ENCODE results near the gene ZNF266. TPM values are rescaled to one million over a fixed set of nuclear protein-coding genes. Genes with fewer than 3 reads are reported as not detected.

ZNF266 gene
- total RNA-seq, 1 donor from 2014 or later = 8.8 TPM

GRCh38 chr19:9381361-9381785 is 54.0 kb downstream of the ZNF266 start:
- Histone ChIP-seq H3K36me3 (peaks cover 100% of the 10 kb centered on the region), H3K4me3 (no peak overlapping the region), H3K9me3 (replicated peaks) (peaks cover 100% of the 10 kb centered on the region), H3K27ac (replicated peaks) (no peak overlapping the region), H3K27me3 (ENCODE audit: low read depth) (no peaks in the 10 kb centered on the region), H3K4me1 (no peaks in the 10 kb centered on the region)
- DNase-seq = no peak
- no peak for TF ChIP-seq CTCF (IDR thresholded peaks at IDR 0.05; ENCODE audit: borderline replicate concordance)
- intact Hi-C loops (cut with micrococcal nuclease) = no loop called here

DNA sequence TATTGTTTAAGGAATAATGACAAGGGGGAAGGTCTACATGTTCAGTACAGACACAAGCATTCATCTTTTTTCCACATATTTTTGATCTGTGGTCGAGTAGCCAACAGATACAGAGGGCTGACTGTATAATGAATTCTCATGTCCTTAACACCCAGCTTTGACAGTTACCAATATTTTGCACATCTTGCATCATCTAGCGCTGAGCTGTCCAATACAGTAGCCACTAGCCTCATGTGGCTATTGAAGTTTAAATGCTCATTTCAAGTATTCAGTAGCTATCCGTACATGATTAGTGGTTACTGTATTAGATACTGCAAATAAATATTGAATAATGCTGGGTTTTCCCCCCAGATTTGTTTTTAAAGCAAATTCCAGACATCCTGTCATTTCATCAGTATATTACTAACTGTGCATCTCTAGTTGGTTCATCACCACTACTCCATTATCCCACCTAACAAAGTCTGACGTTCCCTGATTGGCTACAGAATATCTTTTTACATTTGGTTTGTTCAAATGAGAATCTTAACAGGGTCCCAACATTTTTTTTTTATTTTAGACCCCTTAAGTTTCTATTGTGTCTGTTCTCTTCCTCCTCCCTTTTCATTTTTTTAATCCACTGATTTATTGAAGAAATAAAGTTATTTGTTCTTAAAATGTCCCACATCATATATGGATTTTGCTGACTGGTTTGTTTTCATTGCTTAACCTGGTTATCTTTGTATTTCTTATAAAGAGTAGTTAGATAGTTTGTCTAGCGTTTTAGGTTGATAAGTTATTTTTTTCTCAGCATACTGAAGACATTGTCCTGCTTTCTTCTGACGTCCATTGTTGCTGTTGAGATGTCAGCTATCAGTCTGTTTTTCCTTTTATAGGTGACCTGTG is 64.4 kb downstream of the ZNF266 start:
- no peak for TF ChIP-seq CTCF (IDR thresholded peaks at IDR 0.05; ENCODE audit: borderline replicate concordance)
- H3K27ac ChIP-seq (replicated peaks) = no peak overlapping the region
- H3K4me1 ChIP-seq = no peaks in the 10 kb centered on the region
- H3K4me3 ChIP-seq = no peak overlapping the region
- H3K9me3 ChIP-seq (replicated peaks) = peaks cover 100% of the 10 kb centered on the region
- intact Hi-C loops (cut with micrococcal nuclease) = no loop called here
- DNase-seq = no peak
- H3K27me3 ChIP-seq (ENCODE audit: low read depth) = no peaks in the 10 kb centered on the region
- peaks cover 100% of the 10 kb centered on the region for H3K36me3 ChIP-seq

DNA sequence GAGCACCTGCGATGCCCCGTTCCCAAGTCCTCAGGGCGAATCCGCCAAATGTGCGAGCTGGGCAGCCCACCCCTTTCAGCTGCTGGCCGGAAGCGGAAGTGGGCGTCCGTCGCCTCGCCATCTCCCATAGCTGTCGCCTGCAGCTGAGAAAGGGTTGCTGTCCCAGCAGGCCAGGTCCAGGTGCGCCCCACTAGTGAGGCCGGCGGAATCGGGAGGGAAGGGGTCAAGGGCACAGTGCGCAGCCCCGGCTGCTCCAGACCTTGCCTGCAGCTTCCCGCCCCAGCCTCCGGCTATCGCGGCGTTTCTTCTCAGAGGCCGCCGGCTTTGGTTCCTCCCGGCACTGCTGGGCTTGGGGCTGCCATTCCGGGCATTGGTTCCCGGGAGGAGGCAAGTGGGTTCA is 72.5 kb downstream of the ZNF266 start, which contains the start of gene ZNF177:
ZNF177 (plus strand) TSS at position 109 of the 400 bp plus-strand sequence. CDS start 15,299 bp downstream, outside the sequence.
- Histone ChIP-seq H3K4me3 (peak within 1 kb of the TSS; percentile 52), H3K4me1 (peaks cover 3% of the 10 kb centered on the region), H3K27ac (replicated peaks) (no peak within 1 kb of the TSS), H3K9me3 (replicated peaks) (peaks cover 100% of the 10 kb centered on the region), H3K27me3 (ENCODE audit: low read depth) (no peaks in the 10 kb centered on the region), H3K36me3 (peaks cover 88% of the 10 kb centered on the region)
- TF ChIP-seq CTCF (IDR thresholded peaks at IDR 0.05; ENCODE audit: borderline replicate concordance) = no peak
- intact Hi-C loops (cut with micrococcal nuclease) = no loop called here
- DNase-seq = no peak

Other genes starting within 250 kb of the ZNF266 start
- gene OR7D4, start 216.0 kb downstream of the ZNF266 start, total RNA-seq = not detected
- gene OR7E24, start 184.6 kb downstream of the ZNF266 start, total RNA-seq = not detected
- gene ZNF699, start 125.7 kb downstream of the ZNF266 start, total RNA-seq = 3.9 TPM
- 19.1 TPM for gene ZNF559, start 111.4 kb downstream of the ZNF266 start, total RNA-seq
- 3.5 TPM for gene ZNF177, start 72.6 kb downstream of the ZNF266 start, total RNA-seq
- 0.16 TPM for gene ZNF560, start 63.0 kb upstream of the ZNF266 start, total RNA-seq
- 14.1 TPM for gene ZNF426, start 103.1 kb upstream of the ZNF266 start, total RNA-seq
- gene ZNF121, start 148.9 kb upstream of the ZNF266 start, total RNA-seq = 18.0 TPM
- 17.8 TPM for gene ZNF561, start 185.7 kb upstream of the ZNF266 start, total RNA-seq
- gene ZNF562, start 239.5 kb upstream of the ZNF266 start, total RNA-seq = 19.5 TPM